A549 treated with DMSO at 1 μM for 4 hours (cell line): ENCODE data around the gene SMARCC2. TPM values are rescaled to one million over a fixed set of nuclear protein-coding genes. Genes with fewer than 3 reads are reported as not detected.

Source experiments
- total RNA-seq: library from RNA; stranded (reverse); fragments of 200-300 nt; extraction: Qiagen RNA extraction; gene quantifications from 5 replicates; pipeline ENCODE4 v1.2.3, GENCODE V29; 2022; ENCODE audit warnings: low read depth

The SMARCC2 gene
- total RNA-seq = 31.4 to 42.9 TPM (median 38.9 TPM) in 5 replicates

DNA sequence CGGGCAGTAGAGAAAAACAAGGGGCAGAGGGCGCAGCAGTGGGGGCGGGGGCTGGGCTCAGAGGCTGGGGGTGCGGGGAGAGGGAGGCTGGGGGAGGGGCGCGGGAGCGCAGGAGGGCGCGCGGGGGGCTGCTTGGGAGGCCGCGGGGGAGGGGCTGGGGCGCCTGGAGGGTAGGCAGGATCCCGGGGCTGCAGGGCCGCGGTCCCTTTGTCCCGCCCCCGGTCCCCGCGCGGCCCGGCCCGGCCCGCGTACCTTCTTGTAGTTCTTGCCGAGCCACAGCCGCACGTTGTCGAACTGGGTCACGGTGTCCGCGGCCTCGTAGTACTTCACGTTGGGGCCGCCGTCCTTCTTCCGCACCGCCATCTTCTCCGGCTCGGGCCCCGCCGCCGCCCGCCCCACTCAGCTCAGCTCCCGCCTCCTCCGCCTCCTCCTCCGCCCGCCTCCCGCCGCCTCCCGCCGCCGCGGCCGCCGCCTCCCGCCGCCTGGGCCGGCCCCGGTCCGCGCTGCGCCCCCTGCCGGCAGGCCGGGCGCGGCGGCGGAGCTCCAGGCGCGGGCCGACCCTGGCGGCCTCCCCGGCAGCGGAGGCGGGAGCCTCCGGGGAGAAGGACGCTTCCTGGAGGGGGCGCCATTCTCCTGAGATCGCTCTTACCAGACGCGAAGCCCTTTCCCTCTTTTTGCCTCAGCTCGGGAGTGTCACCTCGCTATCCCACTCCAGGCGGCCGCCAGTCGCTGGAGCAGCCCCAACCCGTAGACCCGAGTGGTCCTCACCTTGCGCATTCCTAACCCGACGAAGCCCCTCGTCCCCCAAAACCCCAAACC is at the start of gene SMARCC2:
SMARCC2 (minus strand) TSS at position 385 of the 819 bp plus-strand sequence; CDS start at position 363, 22 bp downstream.

DNA sequence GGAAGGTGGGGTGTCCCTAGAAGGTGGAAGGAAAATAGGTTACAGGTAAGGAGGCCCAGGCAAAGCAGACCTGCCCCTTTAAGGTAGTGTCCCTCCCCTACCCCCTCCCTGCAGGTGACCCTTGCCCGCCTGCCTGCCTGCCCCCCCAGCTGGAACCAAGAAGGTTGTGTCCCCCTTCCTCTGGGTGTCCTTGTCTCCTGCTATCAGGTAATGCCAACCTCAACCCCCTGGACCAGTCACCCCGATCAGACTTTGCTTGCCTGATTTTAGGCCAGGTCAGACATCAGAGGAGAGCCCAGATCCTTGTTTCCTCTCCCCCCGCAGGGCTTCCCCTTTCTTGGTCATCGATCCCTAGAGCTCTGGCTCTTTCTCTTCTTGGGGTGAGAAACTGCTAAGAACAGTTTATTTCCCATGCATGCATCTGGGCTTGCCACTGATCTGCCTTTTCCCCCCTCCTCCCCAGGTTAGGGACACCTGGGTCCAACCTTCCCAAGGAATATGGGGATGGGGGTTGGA is 40.7 kb upstream of the SMARCC2 start, which contains the start of gene SLC39A5:
SLC39A5 (plus strand) TSS at position 136 of the 516 bp plus-strand sequence. CDS start 1,224 bp downstream, outside the sequence.

DNA sequence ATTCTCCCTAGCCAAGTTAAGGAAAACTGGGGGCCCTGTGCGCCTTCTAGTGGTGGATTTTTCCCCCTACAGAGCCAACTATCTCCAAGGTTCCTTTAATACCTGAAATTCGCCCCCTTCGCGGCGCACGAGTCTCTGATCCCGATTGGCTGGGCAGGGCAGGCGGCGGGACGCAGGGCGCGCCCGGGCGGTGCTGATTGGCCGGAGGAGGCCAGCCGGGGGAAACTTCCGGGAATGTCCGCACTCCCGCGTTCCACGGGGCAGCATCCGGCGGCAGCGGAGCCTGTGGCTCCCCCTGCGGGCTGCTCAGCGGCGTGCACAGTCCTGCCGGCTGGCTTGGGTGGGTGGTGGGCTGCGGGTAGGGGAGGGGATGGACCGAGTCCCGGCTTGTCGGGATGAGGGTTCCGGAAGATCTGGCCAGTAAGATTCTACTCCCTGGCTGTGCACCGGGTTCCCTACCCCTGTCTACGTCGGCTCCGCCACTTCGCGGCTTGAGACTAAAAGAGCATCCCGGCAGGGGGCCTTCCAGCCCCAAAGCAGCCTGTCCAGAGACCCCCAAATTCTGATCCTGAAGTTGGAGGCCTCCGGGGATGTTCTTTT is 34.9 kb upstream of the SMARCC2 start, which contains the start of gene NABP2:
NABP2 (plus strand) TSS at position 241 of the 600 bp plus-strand sequence. CDS start 515 bp downstream, outside the sequence.

DNA sequence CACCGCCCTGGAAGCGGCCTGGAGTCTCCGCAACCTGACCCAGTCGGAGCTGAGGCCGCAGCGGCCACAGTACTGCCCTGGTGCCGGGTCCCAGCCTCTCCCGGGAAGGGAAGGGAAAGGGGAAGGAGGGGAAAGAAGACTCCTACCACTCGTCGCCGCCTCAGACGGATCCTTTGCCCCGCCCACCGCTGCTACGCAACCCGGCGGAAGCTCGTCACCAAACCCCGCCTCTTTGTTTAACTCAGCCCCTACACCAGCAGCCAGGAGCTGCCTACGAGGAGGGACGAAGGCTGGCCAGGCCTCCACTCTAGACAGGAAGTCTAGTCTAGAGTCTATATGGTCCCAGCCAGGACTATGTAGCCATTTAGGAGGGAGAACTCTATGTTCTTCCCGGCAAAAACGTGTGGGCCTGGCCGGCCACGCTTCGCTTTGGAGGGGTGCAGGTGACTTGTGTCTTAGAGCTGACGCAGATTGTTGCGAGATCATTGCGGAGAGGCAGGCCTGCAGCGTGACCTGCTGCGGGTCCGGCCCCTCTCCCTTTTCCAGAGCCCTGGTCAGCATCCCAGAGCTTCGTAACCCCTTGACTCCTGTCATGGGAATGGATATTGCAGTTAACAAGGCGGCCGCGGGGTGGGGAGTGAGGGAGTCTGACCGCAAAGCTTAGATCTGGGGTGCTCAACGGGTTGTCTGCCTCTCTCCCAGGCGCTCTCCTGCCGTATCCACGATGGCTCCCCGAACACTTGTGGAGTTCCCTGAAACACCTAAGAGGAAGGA is 32.7 kb upstream of the SMARCC2 start, which contains the start of gene RNF41:
RNF41 (minus strand) TSS at position 166 of the 774 bp plus-strand sequence. CDS start 7,875 bp downstream, outside the sequence.

DNA sequence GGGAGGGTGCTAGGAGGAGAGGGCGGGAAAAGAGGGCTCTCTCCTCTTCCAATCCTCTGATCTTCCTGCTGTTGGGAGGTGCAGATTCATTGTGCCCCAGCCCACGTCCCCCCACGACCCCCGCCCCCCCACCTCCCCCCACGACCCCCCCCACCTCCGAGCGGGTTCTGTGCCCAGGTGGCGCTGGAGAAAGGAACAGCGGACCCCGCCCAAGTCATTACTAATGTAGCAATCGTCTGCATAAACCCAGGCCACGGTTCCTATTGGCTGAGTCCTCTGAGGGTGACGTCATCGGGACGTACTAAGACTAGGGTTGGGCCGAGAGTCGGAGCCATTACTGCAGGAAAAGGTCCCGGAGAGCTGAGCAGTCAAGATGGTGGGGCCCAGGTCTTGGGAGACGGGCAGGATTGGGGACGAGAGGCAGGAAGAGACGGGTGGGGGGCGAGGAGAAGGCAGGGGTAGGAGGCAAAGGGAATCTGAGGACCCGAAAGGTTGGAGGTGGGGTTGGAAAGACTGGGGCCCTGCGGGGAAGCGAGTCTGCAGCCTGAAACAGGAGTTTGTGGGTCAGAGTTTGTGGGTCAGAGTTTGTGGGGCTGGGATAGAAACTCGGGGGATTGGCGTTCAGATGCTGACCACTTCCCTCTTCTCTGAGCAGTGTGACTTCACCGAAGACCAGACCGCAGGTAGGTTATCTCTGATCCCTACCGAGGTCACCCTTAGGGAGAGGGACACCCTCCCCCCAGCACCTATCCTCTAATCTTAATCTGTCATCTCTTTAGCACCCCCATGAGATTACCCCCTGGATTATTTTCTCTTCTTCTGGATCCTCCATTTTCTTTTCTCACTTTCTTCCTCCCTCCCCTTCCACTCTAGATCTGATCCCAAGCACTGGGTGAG is 31.0 kb downstream of the SMARCC2 start, which contains the start of gene MYL6:
MYL6 (plus strand) TSS at position 331 of the 897 bp plus-strand sequence; CDS start at position 374, 43 bp downstream.

DNA sequence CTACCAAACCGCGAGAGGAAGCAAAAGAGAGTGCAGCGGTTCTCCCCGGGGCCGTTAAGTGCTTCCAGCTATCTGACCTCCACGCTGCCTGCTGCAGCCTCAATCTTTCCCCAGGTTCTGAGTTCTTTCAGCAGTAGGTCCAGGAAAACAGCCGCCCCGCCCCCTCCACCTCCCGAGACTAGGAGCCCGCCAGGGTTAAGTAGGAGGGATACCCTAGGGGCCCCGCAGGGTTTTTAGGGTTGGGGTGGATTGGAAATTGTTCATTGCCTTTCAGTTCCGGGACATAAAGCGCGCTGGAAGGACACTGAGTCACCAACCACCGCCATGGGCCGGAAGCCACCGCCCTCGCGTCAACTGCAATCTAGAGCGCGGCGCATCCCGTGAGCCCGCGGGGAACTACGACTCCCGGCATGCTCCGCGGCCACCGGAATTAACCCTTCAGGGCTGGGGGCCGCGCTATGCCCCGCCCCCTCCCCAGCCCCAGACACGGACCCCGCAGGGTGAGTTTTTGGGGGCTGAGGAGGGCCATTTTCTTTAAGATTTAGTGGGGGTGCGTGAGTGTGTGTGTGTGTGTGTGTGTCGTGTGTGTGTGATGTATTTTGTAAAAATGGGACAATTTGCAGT is 37.0 kb downstream of the SMARCC2 start, which contains the start of gene MYL6B:
MYL6B (plus strand) TSS at position 456 of the 624 bp plus-strand sequence. CDS start 1,332 bp downstream, outside the sequence.

DNA sequence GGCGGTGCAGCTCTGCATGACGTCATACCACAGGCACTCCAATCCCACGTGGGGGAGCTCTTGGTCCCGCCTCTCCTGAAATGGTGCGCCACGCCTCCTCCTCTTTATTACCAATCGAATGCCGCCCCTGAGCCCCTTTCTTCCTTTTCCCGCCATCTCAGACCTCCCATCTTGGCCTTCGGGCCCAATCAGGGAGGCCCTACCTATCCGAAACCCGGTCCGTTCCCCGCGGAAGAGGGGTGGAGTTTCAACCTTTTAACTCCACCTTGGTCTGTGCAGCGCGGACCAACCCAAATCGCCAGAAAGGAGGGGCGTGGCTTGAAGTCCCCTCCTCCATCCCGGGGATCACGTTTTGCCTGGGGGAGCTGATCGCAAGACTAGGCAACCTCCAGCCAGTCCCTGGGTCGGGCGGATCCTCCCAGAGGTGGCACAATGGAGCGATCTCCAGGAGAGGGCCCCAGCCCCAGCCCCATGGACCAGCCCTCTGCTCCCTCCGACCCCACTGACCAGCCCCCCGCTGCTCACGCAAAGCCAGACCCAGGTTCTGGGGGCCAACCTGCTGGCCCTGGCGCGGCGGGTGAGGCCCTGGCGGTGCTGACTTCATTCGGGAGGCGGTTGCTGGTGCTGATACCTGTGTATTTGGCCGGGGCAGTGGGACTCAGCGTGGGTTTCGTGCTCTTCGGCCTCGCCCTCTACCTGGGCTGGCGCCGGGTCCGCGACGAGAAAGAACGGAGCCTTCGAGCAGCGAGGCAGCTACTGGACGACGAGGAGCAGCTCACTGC is 61.2 kb downstream of the SMARCC2 start, which contains the start of gene ESYT1:
ESYT1 (plus strand) TSS at position 380 of the 782 bp plus-strand sequence; CDS start at position 433, 53 bp downstream.

DNA sequence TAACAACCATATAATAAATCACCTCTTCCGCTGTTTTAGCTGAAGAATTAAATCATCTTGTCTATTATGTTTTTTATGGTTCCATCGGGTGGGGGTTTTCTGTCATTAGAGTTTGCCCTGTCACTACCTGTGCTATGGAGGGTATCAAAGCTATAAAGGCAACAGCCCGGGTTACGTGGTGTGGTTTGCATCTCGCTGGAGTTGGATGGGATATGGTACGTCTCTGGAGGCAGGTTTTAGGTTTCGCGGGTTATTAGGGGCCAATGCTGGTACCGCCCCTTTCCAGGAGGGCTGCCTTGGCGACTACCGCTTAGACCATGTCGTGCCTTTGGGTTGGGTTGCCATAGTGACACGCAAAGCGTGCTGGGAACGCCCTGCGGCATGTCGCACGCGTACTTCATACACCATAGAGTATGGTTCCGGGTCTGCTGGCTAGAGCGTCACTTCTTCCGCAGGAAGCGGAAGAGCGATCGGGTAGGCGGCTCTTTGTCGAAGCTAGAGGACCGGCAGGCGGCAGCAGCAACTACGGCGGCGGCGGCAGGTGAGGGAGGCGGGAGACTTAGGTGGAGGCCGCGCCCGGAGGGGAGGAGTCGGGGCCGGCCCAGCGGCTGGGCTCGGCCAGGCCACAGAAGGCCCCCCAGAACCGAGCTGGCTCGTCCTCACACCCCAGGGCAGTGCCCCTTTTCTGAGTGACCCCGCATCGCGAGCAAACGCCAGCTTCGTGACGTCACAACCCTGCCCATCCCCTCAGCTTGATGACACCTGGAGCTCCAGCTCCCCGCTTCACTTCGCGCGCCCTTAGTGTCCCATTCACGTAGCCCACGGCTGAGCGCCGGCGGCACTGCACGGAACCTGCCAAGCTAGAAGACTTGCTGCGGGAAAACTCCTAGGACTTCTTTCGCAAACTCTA is 71.2 kb downstream of the SMARCC2 start, which contains the start of gene ZC3H10:
ZC3H10 (plus strand) TSS at position 489 of the 910 bp plus-strand sequence. CDS start 2,297 bp downstream, outside the sequence.

DNA sequence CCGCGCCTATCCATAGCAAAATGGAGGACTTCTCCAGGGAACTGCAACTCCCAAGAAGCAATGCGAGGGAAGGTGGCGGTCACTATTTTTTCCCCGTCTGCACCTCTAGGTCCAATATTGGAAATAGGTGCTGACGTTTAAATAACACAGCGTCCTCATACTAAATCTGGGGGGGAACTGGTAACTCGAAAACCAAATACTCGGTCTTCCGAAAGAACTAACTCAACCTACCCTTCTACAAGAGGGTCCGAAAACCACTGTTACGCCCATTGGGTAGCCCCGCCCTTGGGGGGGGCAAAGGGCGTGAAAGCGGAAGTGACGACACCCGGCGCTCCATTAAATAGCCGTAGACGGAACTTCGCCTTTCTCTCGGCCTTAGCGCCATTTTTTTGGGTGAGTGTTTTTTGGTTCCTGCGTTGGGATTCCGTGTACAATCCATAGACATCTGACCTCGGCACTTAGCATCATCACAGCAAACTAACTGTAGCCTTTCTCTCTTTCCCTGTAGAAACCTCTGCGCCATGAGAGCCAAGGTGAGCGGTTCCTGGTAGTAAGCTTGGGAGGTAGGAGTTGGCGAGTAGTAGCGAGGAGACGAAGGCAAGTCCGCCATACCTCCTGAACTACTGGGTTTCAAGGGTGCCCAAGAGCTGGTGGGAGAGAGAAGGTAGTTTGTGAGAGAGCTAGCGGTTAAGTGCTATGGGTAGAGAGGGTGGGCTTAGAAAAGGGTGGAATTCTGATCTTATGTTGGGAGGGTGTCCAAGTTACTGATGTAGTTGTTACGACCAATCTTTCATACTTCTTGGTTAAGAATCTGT is 72.8 kb downstream of the SMARCC2 start, which contains the start of gene RPL41:
RPL41 (plus strand) TSS at position 367 of the 815 bp plus-strand sequence.

Other genes starting within 250 kb of the SMARCC2 start
- gene PMEL, start 223.4 kb downstream of the SMARCC2 start, total RNA-seq = 0.62 to 1.9 TPM (median 1.0 TPM) in 5 replicates
- gene CDK2, start 222.7 kb downstream of the SMARCC2 start, total RNA-seq = 53.4 to 60.4 TPM (median 57.2 TPM) in 5 replicates
- 27.6 to 39.2 TPM (median 37.6 TPM) in 5 replicates for gene RAB5B, start 215.4 kb downstream of the SMARCC2 start, total RNA-seq
- 7.8 to 10.5 TPM (median 9.3 TPM) in 5 replicates for gene SUOX, start 192.2 kb downstream of the SMARCC2 start, total RNA-seq
- 2.5 to 3.0 TPM (median 2.8 TPM) in 5 replicates for gene IKZF4, start 168.4 kb downstream of the SMARCC2 start, total RNA-seq
- 597 to 774 TPM (median 733 TPM) in 5 replicates for gene RPS26, start 147.6 kb downstream of the SMARCC2 start, total RNA-seq
- 1.2 to 1.8 TPM (median 1.3 TPM) in 5 replicates for gene ERBB3, start 109.3 kb downstream of the SMARCC2 start, total RNA-seq
- 305 to 343 TPM (median 320 TPM) in 5 replicates for gene PA2G4, start 84.9 kb downstream of the SMARCC2 start, total RNA-seq
- 5,029 to 5,699 TPM (median 5,618 TPM) in 5 replicates for gene RPL41, start 72.8 kb downstream of the SMARCC2 start, total RNA-seq
- gene ZC3H10, start 71.2 kb downstream of the SMARCC2 start, total RNA-seq = 2.4 to 3.5 TPM (median 2.9 TPM) in 5 replicates
- gene ESYT1, start 61.2 kb downstream of the SMARCC2 start, total RNA-seq = 66.7 to 76.5 TPM (median 73.7 TPM) in 5 replicates
- 75.2 to 83.1 TPM (median 78.1 TPM) in 5 replicates for gene MYL6B, start 36.9 kb downstream of the SMARCC2 start, total RNA-seq
- gene MYL6, start 31.1 kb downstream of the SMARCC2 start, total RNA-seq = 1,968 to 3,082 TPM (median 2,070 TPM) in 5 replicates
- gene RNF41, start 32.4 kb upstream of the SMARCC2 start, total RNA-seq = 22.1 to 26.5 TPM (median 25.7 TPM) in 5 replicates
- gene NABP2, start 34.9 kb upstream of the SMARCC2 start, total RNA-seq = 61.7 to 64.4 TPM (median 62.6 TPM) in 5 replicates
- gene SLC39A5, start 40.6 kb upstream of the SMARCC2 start, total RNA-seq = 0.14 TPM in 1 of 5 replicates, not detected in the others
- gene ANKRD52, start 68.9 kb upstream of the SMARCC2 start, total RNA-seq = 41.6 to 52.3 TPM (median 47.6 TPM) in 5 replicates
- 18.9 to 20.5 TPM (median 19.7 TPM) in 5 replicates for gene COQ10A, start 77.5 kb upstream of the SMARCC2 start, total RNA-seq
- gene CS, start 110.8 kb upstream of the SMARCC2 start, total RNA-seq = 157 to 191 TPM (median 164 TPM) in 5 replicates
- 115 to 154 TPM (median 150 TPM) in 5 replicates for gene CNPY2, start 126.5 kb upstream of the SMARCC2 start, total RNA-seq
- 13.4 to 17.8 TPM (median 16.8 TPM) in 5 replicates for gene PAN2, start 144.5 kb upstream of the SMARCC2 start, total RNA-seq
- gene IL23A, start 149.4 kb upstream of the SMARCC2 start, total RNA-seq = 0.32 to 0.84 TPM (median 0.50 TPM) in 5 replicates
- gene STAT2, start 170.6 kb upstream of the SMARCC2 start, total RNA-seq = 10.0 to 15.3 TPM (median 14.0 TPM) in 5 replicates
- gene APOF, start 173.4 kb upstream of the SMARCC2 start, total RNA-seq = not detected in 5 replicates